UCSD-AML1 (cell line): Measurements from ENCODE around the gene PINLYP.
A peak's percentile ranks its signal among the peaks of the same experiment; 100 is the strongest.
"Not testable (repeated sequence)": the region's sequence is repeated elsewhere in the genome, so short reads cannot be mapped to it uniquely, and the experiment has no call there.

Experiments
- DNase-seq: peaks from one replicate; lab custom pipeline; 2025; ENCODE audit not compliant: unreplicated experiment; lab: John Stamatoyannopoulos, UW

The PINLYP gene

DNA sequence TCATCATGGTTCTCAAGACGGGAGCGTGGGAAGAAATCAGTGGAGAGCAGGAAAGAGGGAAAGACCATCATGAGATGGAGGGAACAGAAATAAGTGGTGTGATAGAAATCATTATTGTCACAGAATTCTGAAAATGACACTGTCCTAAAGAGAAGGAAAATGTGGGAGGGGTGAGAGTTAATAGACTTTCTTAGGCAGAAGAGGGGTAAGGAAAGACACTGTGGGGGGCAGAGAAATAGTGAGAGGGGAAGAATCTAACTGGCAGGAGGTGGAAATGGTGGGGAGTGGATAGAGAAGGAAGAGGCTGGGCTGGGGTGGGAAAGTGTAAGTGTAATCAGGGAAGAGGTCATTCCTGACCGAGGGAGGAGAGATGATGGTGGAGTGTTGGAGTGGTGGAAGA, 3.2 kb downstream of the PINLYP start:
- no peak for DNase-seq

- DNase-seq = peak; percentile 15
Observed at GRCh38 chr19:43581467-43581866, 5.9 kb downstream of the PINLYP start.

GRCh38 chr19:43582495-43582894, 6.9 kb downstream of the PINLYP start:
- DNase-seq = no peak

- no peak for DNase-seq
Observed at GRCh38 chr19:43584484-43584883, 8.9 kb downstream of the PINLYP start.

DNA sequence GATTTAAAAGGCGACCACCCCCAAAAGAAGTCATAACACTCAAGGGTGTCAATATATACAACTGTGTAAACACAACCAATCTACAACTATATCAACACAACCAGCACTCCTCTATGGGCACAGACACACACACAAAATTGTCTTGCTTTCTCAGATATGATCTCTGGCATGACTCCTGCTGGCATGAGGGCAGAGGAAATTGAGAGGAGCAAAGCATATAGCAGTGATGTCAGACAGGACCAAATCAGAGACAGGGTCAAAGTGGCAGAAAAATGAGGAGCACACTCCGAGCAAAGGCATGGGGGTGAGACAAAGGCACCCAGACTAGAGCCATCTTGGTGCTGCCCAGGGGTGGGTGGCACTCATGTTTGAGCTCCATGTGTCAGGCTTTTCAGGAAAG, 10.7 kb downstream of the PINLYP start:
- no peak for DNase-seq

GRCh38 chr19:43587029-43587428, 11.4 kb downstream of the PINLYP start:
- not testable (repeated sequence) for DNase-seq

DNA sequence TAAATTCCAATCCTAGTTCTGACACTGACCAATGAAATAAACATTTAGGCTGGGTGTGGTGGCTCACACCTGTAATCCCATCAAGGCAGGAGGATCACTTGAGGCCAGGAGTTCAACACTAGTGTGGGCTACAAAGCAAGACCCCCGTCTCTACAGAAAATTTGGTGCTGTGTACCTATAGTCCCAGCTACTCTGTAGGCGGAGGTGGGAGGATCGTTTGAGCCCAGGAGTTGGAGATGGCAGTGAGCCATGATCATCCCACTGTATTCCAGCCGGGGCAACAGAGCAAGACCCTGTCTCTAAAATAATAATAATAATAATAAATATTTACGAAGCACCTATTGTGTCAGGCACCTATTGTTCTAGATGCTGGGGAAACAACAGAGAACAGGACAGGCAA, 13.7 kb downstream of the PINLYP start:
- no peak for DNase-seq

DNA sequence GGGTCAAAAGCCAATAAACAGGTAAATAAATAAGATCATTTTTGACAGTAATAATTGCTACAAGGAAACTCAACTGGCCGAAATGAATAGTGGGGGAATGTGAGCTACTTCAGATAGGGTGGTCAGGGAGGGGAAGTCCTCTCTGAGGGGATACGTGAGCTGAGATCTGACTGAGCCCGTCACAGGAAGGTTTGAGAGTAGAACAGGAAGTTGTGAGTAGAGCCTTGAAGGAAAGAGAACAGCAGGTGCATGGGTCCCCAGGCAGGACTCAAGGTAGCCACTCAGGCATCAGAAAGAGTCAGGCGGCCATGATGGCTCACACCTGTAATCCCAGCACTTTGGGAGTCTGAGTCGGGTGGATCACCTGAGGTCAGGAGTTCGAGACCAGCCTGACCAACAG, 14.1 kb downstream of the PINLYP start:
- DNase-seq = no peak

DNA sequence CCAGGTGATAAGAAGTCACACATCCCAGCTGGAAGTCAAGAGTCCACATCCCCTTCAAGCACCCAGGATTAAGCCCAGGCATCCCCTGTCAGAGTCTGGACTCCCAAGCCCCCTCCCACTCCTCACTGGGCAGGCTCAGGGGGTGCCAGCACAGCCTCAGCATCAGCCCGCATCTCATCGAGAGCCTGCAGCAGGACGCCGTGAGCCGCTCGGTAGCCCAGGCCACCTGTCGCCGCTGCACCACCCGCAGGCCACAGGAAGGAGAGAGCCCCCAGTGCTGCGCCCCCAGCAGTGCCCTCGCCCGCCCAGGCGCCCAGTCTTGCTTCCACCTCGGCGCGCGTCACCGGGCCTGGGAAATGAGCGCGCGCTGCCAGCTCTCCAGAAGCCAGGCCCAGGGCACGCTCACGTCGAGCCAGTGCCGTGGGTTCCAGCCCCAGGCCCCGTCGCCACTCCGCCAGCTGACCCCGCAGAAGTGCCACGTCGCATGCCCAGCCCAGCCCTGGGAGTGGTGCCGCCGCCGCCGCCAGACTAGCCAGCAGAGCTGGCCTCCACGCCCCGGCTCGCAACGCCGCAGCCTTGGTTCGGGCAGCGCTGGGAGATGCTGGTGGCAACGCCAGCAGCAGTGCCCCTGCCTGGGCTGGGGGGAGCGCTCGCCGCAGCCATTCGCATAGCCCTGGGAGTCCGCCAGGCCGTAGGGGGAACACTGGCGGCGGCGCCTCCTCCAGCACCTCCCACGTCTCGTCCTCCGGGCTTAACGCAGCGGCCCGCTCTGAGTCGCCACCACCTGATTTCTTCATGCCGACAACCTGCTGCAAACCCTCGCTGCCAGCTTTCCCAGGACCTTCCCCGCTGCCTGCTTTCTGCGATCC, 16.5 kb downstream of the PINLYP start:
- DNase-seq = no peak

DNA sequence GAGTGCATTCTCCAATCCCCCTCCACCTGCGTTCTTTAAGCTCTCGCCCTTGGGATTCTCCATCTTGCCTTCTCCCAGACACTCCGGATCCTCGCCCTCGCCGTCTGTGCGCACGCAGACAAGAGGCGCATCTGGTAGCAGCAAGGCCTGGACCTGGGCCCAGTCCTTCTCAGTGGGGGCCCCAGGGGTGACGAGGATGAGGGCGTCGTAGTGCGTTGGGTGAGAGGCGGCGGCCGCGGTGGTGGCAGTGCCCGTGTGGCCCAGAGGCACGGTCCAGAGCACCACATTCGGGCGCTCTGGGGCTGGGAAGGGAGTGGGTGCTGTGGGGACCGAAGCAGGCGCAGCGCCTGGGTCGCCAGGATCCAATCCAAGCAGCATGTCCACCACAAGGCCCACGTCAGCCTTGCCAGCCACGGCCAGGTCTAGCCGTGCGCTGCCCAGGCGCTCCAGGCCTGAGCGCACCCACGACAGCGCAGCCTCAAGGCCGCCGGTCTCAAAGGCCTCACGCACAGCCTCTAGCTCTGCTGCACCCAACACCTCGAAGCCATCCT, 17.3 kb downstream of the PINLYP start:
- no peak for DNase-seq

- no peak for DNase-seq
Observed at GRCh38 chr19:43594081-43594697, 18.6 kb downstream of the PINLYP start.

- peak; percentile 78 for DNase-seq
Observed at GRCh38 chr19:43594710-43595604, 19.4 kb downstream of the PINLYP start.

- DNase-seq = no peak
Observed at GRCh38 chr19:43595605-43595998, 20.0 kb downstream of the PINLYP start.

DNA sequence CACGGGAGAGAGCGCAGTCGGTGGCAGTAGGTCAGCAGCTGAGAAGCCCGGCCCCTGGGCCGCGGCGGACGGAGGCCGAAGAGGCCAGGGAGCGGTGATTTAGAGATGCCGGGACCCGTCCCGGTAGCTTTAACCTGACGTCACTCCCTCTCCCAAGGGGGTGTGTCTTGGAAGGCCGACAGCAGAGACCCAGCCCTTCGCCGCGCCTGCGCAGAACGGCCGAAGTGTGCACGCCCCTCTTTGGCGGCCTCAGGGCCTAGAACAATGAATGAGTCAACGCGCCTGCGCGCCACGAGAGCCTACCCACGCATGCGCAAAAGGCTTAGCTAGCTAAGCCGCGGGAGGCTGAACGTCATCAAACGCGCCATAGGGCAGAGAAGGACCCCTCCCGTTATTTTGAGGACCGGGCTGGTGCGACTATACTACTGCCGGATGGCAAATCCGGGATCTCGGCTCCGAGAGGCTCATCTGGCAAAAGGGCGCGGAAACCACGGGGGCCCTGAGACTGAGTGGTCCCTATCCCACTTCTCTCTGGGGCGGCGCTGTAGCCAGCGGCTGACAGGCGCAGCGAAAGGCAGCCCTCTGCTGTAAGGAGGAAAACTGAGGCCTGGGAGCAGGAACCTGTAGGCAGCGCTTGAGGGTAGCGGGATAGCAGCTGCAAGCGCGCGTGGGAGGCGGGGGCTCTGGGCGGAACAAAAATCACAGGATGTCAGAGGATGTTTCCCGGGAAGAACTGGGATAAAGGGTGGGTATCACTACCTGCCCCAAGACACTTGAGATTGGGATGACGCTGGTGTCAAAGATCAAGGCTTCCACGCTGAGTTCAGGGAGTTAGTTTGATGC, 20.6 kb downstream of the PINLYP start, which contains the start of the genes IRGQ and ZNF576:
IRGQ (minus strand) TSS at position 136 of the 843 bp plus-strand sequence. CDS start 796 bp downstream, outside the sequence.
ZNF576 (plus strand) TSS at position 597 of the 843 bp plus-strand sequence. CDS start 514 bp downstream, outside the sequence.
- peak; percentile 100 for DNase-seq

DNA sequence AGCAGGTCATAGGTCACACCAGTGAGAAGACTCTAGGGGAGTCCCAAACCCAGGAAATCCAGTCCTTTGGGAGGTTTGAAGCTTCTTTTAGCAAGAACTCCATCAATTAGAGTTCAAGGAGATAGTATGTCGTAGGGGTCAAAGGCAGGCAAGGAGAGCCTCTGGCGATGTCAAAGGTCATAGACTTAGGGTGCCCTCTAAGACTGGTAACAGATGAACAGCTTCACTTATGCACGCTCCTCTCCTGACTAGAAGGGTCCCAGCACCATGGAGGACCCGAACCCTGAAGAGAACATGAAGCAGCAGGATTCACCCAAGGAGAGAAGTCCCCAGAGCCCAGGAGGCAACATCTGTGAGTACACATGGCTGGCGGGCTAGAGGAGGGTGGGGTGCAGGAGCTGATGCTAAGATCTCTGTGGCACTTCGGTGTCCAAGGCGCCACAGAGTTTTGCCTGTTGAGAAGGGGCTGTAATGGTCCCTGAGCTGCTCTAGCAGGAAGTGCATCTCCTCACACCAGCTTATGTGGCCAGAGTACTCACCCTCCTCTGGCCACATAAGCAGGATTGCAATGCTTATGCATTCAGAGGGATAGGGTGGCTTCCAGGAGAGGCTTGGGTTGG, 21.4 kb downstream of the PINLYP start:
- DNase-seq = peak; percentile 18

DNA sequence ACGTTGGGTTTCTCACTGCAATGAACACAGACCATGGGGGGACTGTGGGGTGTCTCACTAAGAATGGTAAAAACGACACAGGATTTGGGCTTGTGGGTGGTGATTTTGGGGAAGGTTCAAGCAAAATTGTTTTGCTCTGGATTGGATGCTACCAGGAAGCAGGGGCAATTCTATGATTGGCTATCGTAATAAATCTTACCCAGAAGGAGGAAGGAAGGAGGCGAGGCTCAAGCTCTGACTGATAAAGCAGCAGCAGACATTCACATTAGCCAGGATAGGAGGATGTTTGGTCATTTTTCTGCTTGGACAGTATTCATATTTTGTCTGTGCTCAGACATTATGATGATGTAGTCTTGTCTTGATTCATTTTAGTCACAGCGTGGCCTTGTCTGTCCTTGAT, 22.3 kb downstream of the PINLYP start:
- no peak for DNase-seq

GRCh38 chr19:43598445-43599240, 23.0 kb downstream of the PINLYP start:
- DNase-seq = no peak

- DNase-seq = no peak
Observed at GRCh38 chr19:43599635-43600295, 24.2 kb downstream of the PINLYP start.
